Heart left ventricle (tissue), 13 donors: ENCODE results near the gene LRRC75B.
"Not testable (repeated sequence)": the region's sequence is repeated elsewhere in the genome, so short reads cannot be mapped to it uniquely, and the experiment has no call there.

Experiments used
- CTCF ChIP-seq, 12 donors: fragments of 200-600 bp; sonication (generic) in 4 of 12; IDR thresholded peaks; one replicate each; pipeline versions ENCODE4 v1.5.0 to v1.8.0; 2018 to 2022; ENCODE audit warnings: antibody characterized with exemption in 12 of 12, mild to moderate bottlenecking in 5 of 12
- POLR2A ChIP-seq, 2 donors: fragments of 450-650 bp; IDR thresholded peaks; one replicate each; pipeline ENCODE4 v1.6.1; 2017; ENCODE audit warnings: antibody characterized with exemption in 2 of 2, mild to moderate bottlenecking in 2 of 2, moderate library complexity in 2 of 2
- donor health status: ischemic (EF 13 %, LVEDD 7.1; RV severe dilation, severe dysfunction).
- donor health status: DM: no; HTN: yes; CAD: no.
- donor health status: DM: no; HTN: no; CAD: no.
- donor health status: ischemic (EF 25% LVEDD 6.9; RV normal size, moderate dysfunction).
- donor health status: ischemic (EF 25% LVEDD 5.7; RV mildly dilated, moderate dysfunction).
- donor health status: ischemic (EF 35%, LVEDD 5.7; RV mildly dilated, moderate dysfunction).
- donor health status: nonischemic (EF 11% LVEDD 7.7; RV severe dilation, severe dysfunction).
- donor health status: DM: yes; HTN: yes; CAD: no.
- donor health status: PGD.
- donor health status: ischemic (EF 29% LVEDD 5.4; RV normal size, mild dysfunction).
- donor health status: nonischemic (EF 23%, LVEDD 6.1; RV moderate dilation, normal function).

DNA sequence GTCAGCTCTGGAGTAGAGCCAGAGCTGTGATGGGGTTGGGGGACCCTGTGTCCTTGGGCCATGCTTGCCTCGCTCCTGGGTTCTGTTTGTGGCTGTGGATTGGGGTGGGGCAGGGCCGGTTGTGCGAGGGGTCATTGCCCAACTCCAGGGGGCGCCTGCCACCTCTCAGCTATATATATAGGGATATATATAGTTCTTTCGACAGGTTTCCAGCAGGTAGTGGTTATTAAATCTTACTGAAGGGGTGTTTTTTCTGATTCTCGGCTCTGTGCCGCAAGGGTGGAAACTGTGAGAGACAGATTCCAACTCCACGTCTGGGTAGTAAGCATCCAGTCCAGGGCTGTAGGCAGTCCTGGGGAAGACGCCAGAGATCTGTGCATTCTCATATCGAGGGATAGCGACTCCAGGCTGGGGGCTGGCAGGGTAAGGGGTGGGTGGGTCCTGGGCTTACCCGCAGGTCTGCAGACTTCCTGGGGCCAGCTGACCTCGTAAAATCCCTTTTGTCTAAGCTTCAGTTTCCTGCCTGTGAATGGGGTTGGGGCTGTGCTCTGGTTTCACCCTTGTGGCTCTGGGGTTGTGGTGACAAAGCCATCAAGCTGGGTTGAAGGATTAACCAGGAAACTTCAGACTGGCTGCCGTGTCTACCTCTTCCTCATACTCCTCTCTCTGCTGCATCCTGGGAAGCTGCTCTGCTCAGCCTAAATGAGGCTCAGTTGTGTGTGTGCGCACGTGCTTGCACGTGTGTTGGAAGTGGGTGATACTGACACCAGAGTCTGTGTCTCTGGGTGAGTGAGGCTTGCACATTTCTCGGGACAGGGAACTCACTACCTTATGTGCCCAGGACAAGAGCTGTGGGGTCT is 11.1 kb upstream of the LRRC75B start:
- peak in 1 of 12 donors; percentile 17 for TF ChIP-seq CTCF (IDR thresholded peaks at IDR 0.05)
- TF ChIP-seq POLR2A (IDR thresholded peaks at IDR 0.05): not testable (repeated sequence)
